GM19438 (cell line): ENCODE measurements around the gene KLHL41.
A peak's percentile ranks its signal among the peaks of the same experiment; 100 is the strongest.

Experiments
- ATAC-seq: cut with Tn5 transposase; IDR thresholded peaks from one replicate; pipeline ENCODE4 v1.9.1; 2021; ENCODE audit warnings: low read depth; ENCODE audit not compliant: unreplicated experiment

Gene KLHL41

GRCh38 chr2:169509298-169509885 is at the start of gene KLHL41:
Gene KLHL41 (plus strand): TSS chr2:169509702. CDS start chr2:169509779, 77 bp downstream.
- ATAC-seq: no peak

DNA sequence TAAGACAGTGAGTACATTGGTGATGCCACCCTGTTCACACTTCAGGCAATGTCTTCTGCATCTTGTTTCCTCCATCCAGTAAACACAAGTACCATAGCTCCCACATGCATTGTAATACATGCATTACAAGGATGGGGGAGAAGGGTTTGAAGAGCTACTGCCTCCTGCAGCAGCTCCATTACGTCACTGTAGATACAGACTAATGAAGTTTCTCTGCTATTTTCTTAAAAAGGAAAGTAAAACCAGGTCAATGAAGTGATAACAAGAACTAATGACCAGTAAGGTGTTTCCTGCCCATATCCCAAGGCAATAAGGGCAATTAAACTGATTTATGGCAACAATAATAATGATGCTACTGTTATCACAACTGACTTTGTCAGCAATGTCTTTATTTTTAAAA is 48.4 kb upstream of the KLHL41 start:
- ATAC-seq: no peak

GRCh38 chr2:169462896-169463695 is 46.4 kb upstream of the KLHL41 start:
- no peak for ATAC-seq

- ATAC-seq: no peak
These were observed 45.0 kb upstream of the KLHL41 start for GRCh38 chr2:169464466-169464865.

DNA sequence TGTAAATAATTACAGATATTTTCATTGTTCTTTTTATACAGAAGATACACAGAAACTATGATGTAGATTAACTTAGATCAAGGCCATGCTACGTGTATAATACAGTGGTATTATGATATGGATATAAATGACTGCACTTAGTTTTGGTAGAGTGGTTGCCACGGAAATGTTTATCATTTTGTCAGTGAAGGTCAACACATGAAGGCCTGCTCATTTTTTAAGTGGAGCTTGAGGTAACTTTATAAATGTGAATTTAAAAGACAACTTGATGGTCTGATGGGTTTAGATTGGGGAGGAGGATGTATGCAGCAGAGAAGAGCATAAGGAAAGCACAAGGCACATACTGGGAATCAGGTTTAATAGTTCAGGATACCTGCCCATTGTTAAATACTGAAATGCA is 44.6 kb upstream of the KLHL41 start:
- no peak for ATAC-seq

- no peak for ATAC-seq
These were observed 40.7 kb upstream of the KLHL41 start for GRCh38 chr2:169468841-169469240.

DNA sequence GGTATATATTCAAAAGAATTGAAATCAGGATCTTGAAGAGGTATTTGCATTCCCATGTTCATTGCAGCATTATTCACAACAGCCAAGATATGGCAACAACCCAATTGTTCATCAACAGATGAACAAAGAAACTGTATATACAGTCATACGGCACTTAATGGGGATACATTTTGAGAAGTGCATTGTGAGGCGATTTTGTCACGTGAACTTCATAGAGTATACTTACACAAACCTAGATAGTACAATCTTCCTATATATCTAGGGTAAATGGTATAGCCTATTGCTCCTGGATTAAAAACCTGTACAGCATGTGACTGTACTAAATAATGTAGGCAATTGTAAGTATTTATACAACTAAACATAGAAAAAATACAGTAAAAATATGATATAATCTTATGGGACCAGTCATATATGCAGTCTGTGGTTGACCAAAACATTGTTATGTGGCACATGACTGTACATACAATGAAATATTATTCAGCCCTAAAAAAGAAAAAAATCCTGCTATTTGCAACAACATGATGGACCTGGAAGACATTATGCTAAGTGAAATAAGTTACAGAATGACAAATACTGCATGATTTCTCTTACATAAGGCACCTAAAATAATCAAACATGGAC is 39.4 kb upstream of the KLHL41 start:
- no peak for ATAC-seq

- ATAC-seq: no peak
These were observed 37.3 kb upstream of the KLHL41 start for GRCh38 chr2:169472249-169472648.

- no peak for ATAC-seq
These were observed 33.0 kb upstream of the KLHL41 start for GRCh38 chr2:169476459-169476858.

GRCh38 chr2:169478339-169478738 is 31.2 kb upstream of the KLHL41 start:
- ATAC-seq: no peak

- no peak for ATAC-seq
These were observed 30.7 kb upstream of the KLHL41 start for GRCh38 chr2:169478745-169479256.

DNA sequence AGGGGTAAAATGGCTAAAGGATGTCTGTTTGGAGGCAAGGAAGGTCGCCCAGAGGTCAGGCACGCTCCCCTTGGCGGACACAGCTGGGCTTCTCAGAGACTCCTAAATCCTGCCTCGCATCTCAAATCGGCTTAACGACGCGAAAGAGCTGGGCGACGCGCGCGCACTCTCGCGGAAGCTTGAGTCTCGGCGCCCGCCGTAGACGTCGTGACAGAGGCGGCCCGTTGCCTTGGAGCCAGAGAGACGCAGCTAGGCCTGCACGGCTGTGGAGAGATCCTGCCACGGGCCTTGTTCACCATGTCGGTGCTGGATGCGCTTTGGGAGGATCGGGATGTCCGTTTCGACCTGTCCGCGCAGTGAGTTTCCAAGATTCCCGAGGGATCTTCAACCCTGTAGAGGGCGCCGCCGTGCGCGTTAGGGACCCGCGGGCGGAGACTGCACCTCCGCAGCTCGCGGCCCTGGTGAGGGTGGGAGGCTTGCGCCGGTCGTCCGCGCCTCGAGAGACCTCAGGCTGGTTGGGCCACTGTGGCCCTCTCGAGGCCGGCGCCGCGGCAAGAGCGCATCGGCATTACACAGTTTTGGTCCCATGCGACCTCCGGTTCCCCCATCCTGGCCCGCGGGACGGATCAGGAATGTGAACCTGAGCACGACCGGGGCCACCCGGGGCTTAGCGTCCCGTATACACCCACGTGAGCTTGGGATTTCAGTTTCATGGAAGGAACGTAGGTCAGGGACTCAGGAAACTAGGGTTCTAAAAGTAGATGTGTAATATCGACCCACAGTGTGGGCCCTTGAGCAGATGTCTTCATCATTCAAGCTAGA is 30.0 kb upstream of the KLHL41 start, which contains the start of gene BBS5:
TSS of gene BBS5 (plus strand) at position 238 of the 822 bp plus-strand sequence. CDS start at position 298, 60 bp downstream.
- peak; percentile 90 for ATAC-seq

GRCh38 chr2:169480079-169480465 is 29.4 kb upstream of the KLHL41 start:
- no peak for ATAC-seq

DNA sequence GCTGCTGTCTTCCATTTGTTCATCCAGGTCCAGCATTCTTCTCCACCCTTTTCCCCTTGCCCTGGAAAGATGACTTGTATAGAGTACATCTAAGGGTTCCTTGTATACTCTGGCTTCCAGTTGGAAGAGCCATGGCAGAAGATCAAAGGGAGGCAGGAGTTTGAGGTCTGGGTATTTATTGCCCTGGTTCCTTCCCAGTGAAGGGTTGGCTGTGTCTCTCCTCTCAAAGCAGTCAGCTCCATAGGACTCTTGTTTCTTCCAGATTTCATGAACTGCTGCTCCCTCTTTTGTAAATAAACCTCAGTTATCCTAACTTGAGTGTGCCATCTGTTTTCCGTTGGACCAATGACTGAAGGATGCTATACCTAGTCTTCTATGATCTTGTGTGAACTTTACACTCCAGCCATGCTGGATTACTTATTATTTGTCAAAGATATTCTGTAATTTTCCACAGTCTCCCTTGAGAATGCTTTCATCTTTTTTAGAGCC is 23.8 kb upstream of the KLHL41 start:
- no peak for ATAC-seq

DNA sequence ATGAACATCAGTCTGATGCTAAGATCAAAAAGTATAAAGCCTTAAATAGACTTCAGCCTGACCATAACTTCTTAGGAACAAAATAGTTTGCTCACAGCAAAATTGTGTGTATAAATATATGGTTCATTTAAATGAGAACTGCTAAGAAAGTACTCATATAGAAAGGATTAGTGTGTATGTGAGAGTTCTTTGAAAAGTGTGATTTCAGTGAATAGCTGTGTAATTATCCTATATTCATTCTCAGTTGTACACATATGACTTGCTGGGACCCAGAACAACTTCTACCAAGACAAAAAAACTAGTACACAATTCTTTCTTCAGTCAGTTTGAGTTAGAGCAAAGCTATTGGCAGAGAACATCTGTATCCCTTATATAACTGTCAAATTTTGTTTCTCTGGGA is 23.0 kb upstream of the KLHL41 start:
- no peak for ATAC-seq

GRCh38 chr2:169490834-169491233 is 18.7 kb upstream of the KLHL41 start:
- no peak for ATAC-seq

GRCh38 chr2:169491378-169491777 is 18.1 kb upstream of the KLHL41 start:
- ATAC-seq: no peak

- ATAC-seq: no peak
These were observed 16.1 kb upstream of the KLHL41 start for GRCh38 chr2:169493360-169493759.

DNA sequence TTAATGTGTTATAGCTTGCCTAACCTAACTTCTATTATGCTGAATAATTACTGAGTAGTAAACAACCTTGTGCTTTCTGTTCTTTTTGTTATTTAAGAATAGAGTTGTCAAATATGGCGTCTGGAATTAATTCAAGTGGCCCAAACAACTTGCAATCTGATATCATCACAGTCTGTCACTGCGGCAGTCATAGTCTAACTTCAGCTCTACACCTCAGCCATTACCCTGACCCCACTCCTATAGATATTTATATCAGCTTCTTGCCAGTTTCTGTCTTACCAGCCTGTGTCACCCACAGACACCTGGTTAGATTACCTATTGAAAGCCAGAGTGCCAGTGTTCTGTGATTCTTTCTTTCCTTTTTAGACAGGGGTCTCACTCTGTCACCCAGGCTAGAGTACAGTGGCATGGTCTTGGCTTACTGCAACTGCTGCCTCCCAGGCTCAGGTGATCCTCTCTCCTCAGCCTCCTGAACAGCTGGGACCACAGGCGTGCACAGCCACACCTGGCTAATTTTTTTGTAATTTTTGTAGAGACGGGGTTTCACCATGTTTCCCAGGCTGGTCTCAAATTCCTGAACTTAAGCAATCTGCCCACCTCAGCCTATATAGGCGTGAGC is 14.1 kb upstream of the KLHL41 start:
- ATAC-seq: no peak

GRCh38 chr2:169504651-169505050 is 4.9 kb upstream of the KLHL41 start:
- ATAC-seq: no peak
